ENCODE data around the gene GRID2.

GRID2 gene

DNA sequence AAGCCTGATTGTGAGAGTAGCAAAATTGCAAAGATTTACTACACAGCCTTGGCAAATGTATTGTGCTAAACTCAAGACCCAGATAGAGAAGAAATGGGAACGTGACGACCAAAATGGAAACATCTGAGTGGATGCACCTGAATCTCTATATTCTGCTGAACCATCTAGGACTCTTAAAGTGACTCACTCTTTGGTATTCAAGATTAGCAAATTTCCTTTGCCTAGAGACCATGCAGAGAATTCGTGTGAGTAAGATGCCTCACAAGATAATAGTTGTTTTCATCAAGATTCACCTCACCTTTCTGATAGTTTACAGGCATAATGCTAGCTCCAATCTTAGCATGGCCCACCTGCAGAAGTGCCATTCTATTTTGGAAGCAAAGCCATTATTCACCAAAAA lies 1510.4 kb downstream of the GRID2 start:
- peak; percentile 2 for DNase-seq (ENCODE audit: low spot score)

DNA sequence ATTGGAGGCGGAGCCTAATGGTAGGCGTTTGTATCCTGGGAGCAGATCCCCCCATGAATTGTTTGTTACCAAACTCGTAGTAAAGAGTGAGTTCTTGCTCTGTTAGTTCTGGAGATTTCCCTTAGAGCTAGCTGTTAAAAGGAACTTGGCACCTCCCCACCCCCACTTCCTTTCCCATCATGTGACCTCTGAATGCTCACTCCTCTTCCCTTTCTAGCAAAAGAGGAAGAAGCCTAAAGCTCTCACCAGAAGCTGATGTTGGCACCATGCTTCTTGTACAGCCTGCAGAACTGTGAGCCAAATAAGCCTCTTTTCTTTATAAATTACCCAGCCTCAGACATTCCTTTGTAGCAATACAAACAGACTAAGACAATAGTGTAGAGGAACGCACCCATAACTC lies 1511.0 kb downstream of the GRID2 start:
- no peak for DNase-seq (ENCODE audit: low spot score)
